HUDEP-2 (cell line): ENCODE results near the gene ARPC1B.
A peak's percentile ranks its signal among the peaks of the same experiment; 100 is the strongest.
"Not testable (repeated sequence)": the region's sequence is repeated elsewhere in the genome, so short reads cannot be mapped to it uniquely, and the experiment has no call there.

Experiments
- DNase-seq, 76 experiments: peaks; one replicate each; lab custom pipeline; 2025; ENCODE audit not compliant: unreplicated experiment in 76 of 76; lab: John Stamatoyannopoulos, UW

The ARPC1B gene

GRCh38 chr7:99408379-99409191 lies 34.1 kb downstream of the ARPC1B start, which contains the start of the genes BUD31 and PDAP1:
BUD31 (plus strand) TSS chr7:99408969; CDS start chr7:99411093, 2,124 bp downstream.
PDAP1 (minus strand) TSS chr7:99408597; CDS start chr7:99408548, 49 bp downstream.
- DNase-seq, result peak in 75 of 76 experiments; percentile 54 to 97 (median 89)

- DNase-seq, result peak in 3 of 76 experiments; percentile 6 to 23 (median 8)
Measured at GRCh38 chr7:99409192-99409572, 34.7 kb downstream of the ARPC1B start.

GRCh38 chr7:99409806-99410205 lies 35.3 kb downstream of the ARPC1B start:
- peak in 2 of 76 experiments; percentile 9 to 12 for DNase-seq

GRCh38 chr7:99410635-99411034 lies 36.1 kb downstream of the ARPC1B start:
- no peak for DNase-seq

GRCh38 chr7:99415513-99416127 lies 41.1 kb downstream of the ARPC1B start:
- peak in 45 of 76 experiments; percentile 4 to 60 (median 27) for DNase-seq

- DNase-seq, result no peak
Measured at GRCh38 chr7:99418260-99418659, 43.7 kb downstream of the ARPC1B start.

- no peak for DNase-seq
Measured at GRCh38 chr7:99419323-99420021, 44.9 kb downstream of the ARPC1B start.

- no peak for DNase-seq
Measured at GRCh38 chr7:99420213-99420612, 45.7 kb downstream of the ARPC1B start.

- no peak for DNase-seq
Measured at GRCh38 chr7:99420986-99421385, 46.5 kb downstream of the ARPC1B start.

- peak in 5 of 76 experiments; percentile 2 to 14 (median 10) for DNase-seq
Measured at GRCh38 chr7:99422186-99422585, 47.7 kb downstream of the ARPC1B start.

- no peak for DNase-seq
Measured at GRCh38 chr7:99422625-99423024, 48.1 kb downstream of the ARPC1B start.

- DNase-seq, result no peak
Measured at GRCh38 chr7:99424932-99425730, 50.6 kb downstream of the ARPC1B start.

GRCh38 chr7:99428972-99429566 lies 54.5 kb downstream of the ARPC1B start:
- no peak for DNase-seq

GRCh38 chr7:99429756-99430155 lies 55.2 kb downstream of the ARPC1B start:
- no peak for DNase-seq

- not testable (repeated sequence) for DNase-seq
Measured at GRCh38 chr7:99431756-99432540, 57.4 kb downstream of the ARPC1B start.

GRCh38 chr7:99433158-99433557 lies 58.6 kb downstream of the ARPC1B start:
- no peak for DNase-seq

GRCh38 chr7:99437946-99438572 lies 63.5 kb downstream of the ARPC1B start:
- DNase-seq, result no peak

GRCh38 chr7:99438573-99439480 lies 64.3 kb downstream of the ARPC1B start, which contains the start of the genes CPSF4 and PTCD1:
CPSF4 (plus strand) TSS chr7:99438943; CDS start chr7:99439083, 140 bp downstream.
PTCD1 (minus strand) TSS chr7:99438798; CDS start chr7:99435242, 3,556 bp downstream.
- peak in 74 of 76 experiments; percentile 37 to 94 (median 88) for DNase-seq
